GM12875 (cell line): ENCODE data around the gene BTNL2.
A peak's percentile ranks its signal among the peaks of the same experiment; 100 is the strongest.

Experiments used
- H3K4me3 ChIP-seq: one replicate; pipeline ENCODE4 v1.5.1; 2011; ENCODE audit warnings: low read depth, low read length, control low read depth
- CTCF ChIP-seq: IDR thresholded peaks from 2 replicates; pipeline ENCODE4 v1.5.1; 2011; ENCODE audit warnings: low read depth, mild to moderate bottlenecking, control low read depth, inconsistent platforms, low read length, moderate library complexity, borderline replicate concordance; ENCODE audit not compliant: insufficient read depth

Gene BTNL2

GRCh38 chr6:32406857-32407256, at the start of gene BTNL2:
Gene BTNL2, minus strand, starts transcription at chr6:32407181. Its CDS starts 58 bp downstream, at chr6:32407123.
- H3K4me3 ChIP-seq: no peak within 1 kb of the TSS
- no peak for TF ChIP-seq CTCF

- H3K4me3 ChIP-seq: no peak overlapping the region
- no peak for TF ChIP-seq CTCF
Measured at GRCh38 chr6:32449088-32449736, 42.2 kb upstream of the BTNL2 start.

GRCh38 chr6:32447932-32448331, 41.0 kb upstream of the BTNL2 start:
- no peak overlapping the region for H3K4me3 ChIP-seq

GRCh38 chr6:32445321-32445854, 38.4 kb upstream of the BTNL2 start:
- H3K4me3 ChIP-seq: no peak overlapping the region
- no peak for TF ChIP-seq CTCF

More at GRCh38 chr6:32447932-32448331, 41.0 kb upstream of the BTNL2 start:
- TF ChIP-seq CTCF: no peak

GRCh38 chr6:32444433-32444832, 37.5 kb upstream of the BTNL2 start:
- H3K4me3 ChIP-seq: no peak overlapping the region
- TF ChIP-seq CTCF: no peak

GRCh38 chr6:32442977-32443552, 36.1 kb upstream of the BTNL2 start:
- TF ChIP-seq CTCF: no peak
- H3K4me3 ChIP-seq: peak overlapping the region; percentile 14

GRCh38 chr6:32442243-32442667, 35.3 kb upstream of the BTNL2 start:
- TF ChIP-seq CTCF: no peak
- H3K4me3 ChIP-seq: peak overlapping the region; percentile 52
